ENCODE data around the gene TLR4. TPM values are rescaled to one million over a fixed set of nuclear protein-coding genes. Genes with fewer than 3 reads are reported as not detected.

The TLR4 gene
- total RNA-seq, 1 donor from 2014 or later: 9.1 TPM

DNA sequence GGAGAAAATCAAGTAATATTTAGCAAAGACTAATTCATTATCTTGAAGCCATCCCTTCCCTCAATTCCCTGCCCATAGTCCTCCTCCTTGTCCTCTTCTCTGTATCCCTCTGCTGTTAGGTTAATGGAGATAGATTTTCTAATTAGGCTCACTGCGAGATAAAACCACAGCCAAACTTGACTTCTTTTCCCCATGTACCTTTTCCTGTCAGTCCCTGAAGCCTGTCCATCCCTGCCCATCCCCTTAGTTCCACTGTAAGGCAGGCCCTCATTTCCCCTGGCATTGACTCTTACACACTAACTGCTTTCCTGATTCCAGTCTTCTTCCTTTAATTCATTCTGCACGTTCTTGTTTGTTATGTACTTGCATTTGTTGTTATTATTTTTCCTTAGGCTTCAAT lies 1.2 kb downstream of the TLR4 start:
- Mint-ChIP-seq H3K9me3 (ENCODE audit: unreplicated experiment) (peaks cover 3% of the 10 kb centered on the region), H3K36me3 (ENCODE audit: low read depth, unreplicated experiment) (no peaks in the 10 kb centered on the region), H3K27ac (ENCODE audit: unreplicated experiment) (peak overlapping the region; percentile 29), H3K27me3 (ENCODE audit: low read depth, unreplicated experiment) (no peaks in the 10 kb centered on the region), H3K4me3 (ENCODE audit: unreplicated experiment) (peak overlapping the region; percentile 76), H3K4me1 (ENCODE audit: low read depth, unreplicated experiment) (peaks cover 22% of the 10 kb centered on the region)
- Histone ChIP-seq H3K27ac (ENCODE audit: low read depth, low read length) (peak overlapping the region; percentile 87), H3K9ac (ENCODE audit: low read length) (peak overlapping the region; percentile 86), H3K79me2 (ENCODE audit: insufficient read depth, low read length) (peaks cover 58% of the 10 kb centered on the region), H3K4me1 (ENCODE audit: insufficient read depth, low read length) (peaks cover 18% of the 10 kb centered on the region), H3K4me3 (ENCODE audit: insufficient read depth, low read depth, low read length) (peak overlapping the region; percentile 74), H3K9me3 (ENCODE audit: insufficient read depth, low read depth, low read length) (no peaks in the 10 kb centered on the region), H2AFZ (ENCODE audit: low read depth, low read length) (no peak overlapping the region), H3K4me2 (ENCODE audit: low read length) (peak overlapping the region; percentile 90), H4K20me1 (ENCODE audit: insufficient read depth, low read length) (peaks cover 31% of the 10 kb centered on the region), H3K36me3 (ENCODE audit: insufficient read depth, low read length) (peaks cover 9% of the 10 kb centered on the region), H3K27me3 (ENCODE audit: insufficient read depth, low read length) (no peaks in the 10 kb centered on the region)
- peak; percentile 47 for FAIRE-seq
- TF ChIP-seq, protein P1, sequence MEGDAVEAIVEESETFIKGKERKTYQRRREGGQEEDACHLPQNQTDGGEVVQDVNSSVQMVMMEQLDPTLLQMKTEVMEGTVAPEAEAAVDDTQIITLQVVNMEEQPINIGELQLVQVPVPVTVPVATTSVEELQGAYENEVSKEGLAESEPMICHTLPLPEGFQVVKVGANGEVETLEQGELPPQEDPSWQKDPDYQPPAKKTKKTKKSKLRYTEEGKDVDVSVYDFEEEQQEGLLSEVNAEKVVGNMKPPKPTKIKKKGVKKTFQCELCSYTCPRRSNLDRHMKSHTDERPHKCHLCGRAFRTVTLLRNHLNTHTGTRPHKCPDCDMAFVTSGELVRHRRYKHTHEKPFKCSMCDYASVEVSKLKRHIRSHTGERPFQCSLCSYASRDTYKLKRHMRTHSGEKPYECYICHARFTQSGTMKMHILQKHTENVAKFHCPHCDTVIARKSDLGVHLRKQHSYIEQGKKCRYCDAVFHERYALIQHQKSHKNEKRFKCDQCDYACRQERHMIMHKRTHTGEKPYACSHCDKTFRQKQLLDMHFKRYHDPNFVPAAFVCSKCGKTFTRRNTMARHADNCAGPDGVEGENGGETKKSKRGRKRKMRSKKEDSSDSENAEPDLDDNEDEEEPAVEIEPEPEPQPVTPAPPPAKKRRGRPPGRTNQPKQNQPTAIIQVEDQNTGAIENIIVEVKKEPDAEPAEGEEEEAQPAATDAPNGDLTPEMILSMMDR (IDR thresholded peaks at IDR 0.05; ENCODE audit: insufficient read depth, low read depth, low read length): no peak
- no peak for TF ChIP-seq EZH2 (IDR thresholded peaks at IDR 0.05; ENCODE audit: insufficient read depth, low read length)
- DNase-seq (ENCODE audit: low read depth): no peak

DNA sequence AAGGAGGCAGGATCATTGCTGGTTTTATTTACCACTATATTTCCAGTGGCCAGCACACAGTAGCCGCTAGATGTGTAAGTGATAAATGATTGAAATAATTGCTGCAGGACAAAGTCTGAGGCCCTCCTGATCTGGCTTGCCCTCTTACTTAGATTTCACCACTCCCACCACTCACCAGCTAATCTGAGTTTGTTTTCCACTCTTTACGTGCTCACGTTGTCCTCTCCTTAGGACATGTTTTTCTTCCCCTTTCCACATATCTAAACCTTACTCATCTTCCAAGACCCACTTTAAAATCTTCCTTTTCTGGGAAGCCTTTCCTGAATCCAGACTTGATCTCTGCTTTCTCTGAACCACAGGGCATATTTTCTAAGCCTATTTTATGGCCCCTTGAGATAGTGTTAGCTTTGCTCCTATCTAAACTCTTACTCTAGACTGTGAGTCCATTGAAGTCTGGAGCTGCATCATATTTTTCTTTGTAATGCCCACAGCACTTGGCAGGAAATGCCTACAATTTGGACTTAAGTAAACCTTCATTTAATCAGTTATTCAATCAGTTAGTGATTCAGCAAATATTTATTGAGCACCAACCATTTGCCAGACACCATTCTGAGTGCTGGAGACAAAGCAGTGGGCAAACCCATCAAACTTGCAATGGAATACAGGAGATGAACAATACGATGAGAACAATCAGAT lies 2.4 kb downstream of the TLR4 start:
- Histone ChIP-seq H3K4me1 (ENCODE audit: insufficient read depth, low read length) (peaks cover 18% of the 10 kb centered on the region), H3K79me2 (ENCODE audit: insufficient read depth, low read length) (peaks cover 59% of the 10 kb centered on the region), H3K9ac (ENCODE audit: low read length) (peak overlapping the region; percentile 51), H4K20me1 (ENCODE audit: insufficient read depth, low read length) (peaks cover 36% of the 10 kb centered on the region), H3K27me3 (ENCODE audit: insufficient read depth, low read length) (no peaks in the 10 kb centered on the region), H3K4me3 (ENCODE audit: insufficient read depth, low read depth, low read length) (peak overlapping the region; percentile 63), H3K4me2 (ENCODE audit: low read length) (peak overlapping the region; percentile 90), H3K36me3 (ENCODE audit: insufficient read depth, low read length) (peaks cover 11% of the 10 kb centered on the region), H3K9me3 (ENCODE audit: insufficient read depth, low read depth, low read length) (no peaks in the 10 kb centered on the region), H3K27ac (ENCODE audit: low read depth, low read length) (peak overlapping the region; percentile 4), H2AFZ (ENCODE audit: low read depth, low read length) (no peak overlapping the region)
- peak; percentile 25 for DNase-seq (ENCODE audit: low read depth)
- H3K4me3 Mint-ChIP-seq (ENCODE audit: unreplicated experiment): peak overlapping the region; percentile 69
- peaks cover 4% of the 10 kb centered on the region for H3K9me3 Mint-ChIP-seq (ENCODE audit: unreplicated experiment)
- H3K27ac Mint-ChIP-seq (ENCODE audit: unreplicated experiment): no peak overlapping the region
- H3K4me1 Mint-ChIP-seq (ENCODE audit: low read depth, unreplicated experiment): peaks cover 22% of the 10 kb centered on the region
- H3K27me3 Mint-ChIP-seq (ENCODE audit: low read depth, unreplicated experiment): peaks cover 2% of the 10 kb centered on the region
- no peak for FAIRE-seq
- no peaks in the 10 kb centered on the region for H3K36me3 Mint-ChIP-seq (ENCODE audit: low read depth, unreplicated experiment)
- TF ChIP-seq, protein P1 (IDR thresholded peaks at IDR 0.05; ENCODE audit: insufficient read depth, low read depth, low read length): no peak
- TF ChIP-seq EZH2 (IDR thresholded peaks at IDR 0.05; ENCODE audit: insufficient read depth, low read length): no peak

DNA sequence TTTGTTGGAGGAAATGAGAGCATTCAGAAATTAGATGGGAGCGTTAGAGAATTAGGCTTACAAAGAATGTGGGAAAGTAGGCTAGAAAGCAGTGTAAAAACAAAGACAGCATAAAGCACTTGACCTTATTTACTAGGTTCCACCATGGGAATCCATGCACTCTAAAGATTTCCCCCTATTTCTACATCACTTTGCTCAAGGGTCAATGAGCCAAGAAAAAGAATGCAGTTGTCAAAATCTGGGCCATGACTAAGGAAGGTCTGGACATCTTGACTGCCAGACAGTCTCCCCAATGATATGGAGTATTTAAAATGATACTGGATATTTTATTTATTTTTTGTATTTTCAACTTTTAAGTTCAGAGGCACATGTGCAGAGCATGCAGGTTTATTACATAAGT lies 3.4 kb downstream of the TLR4 start:
- no peak for FAIRE-seq
- Histone ChIP-seq H3K27me3 (ENCODE audit: insufficient read depth, low read length) (no peaks in the 10 kb centered on the region), H3K27ac (ENCODE audit: low read depth, low read length) (no peak overlapping the region), H3K4me3 (ENCODE audit: insufficient read depth, low read depth, low read length) (no peak overlapping the region), H3K36me3 (ENCODE audit: insufficient read depth, low read length) (peaks cover 15% of the 10 kb centered on the region), H3K4me1 (ENCODE audit: insufficient read depth, low read length) (peaks cover 18% of the 10 kb centered on the region), H3K9ac (ENCODE audit: low read length) (no peak overlapping the region), H3K79me2 (ENCODE audit: insufficient read depth, low read length) (peaks cover 59% of the 10 kb centered on the region), H4K20me1 (ENCODE audit: insufficient read depth, low read length) (peaks cover 39% of the 10 kb centered on the region), H2AFZ (ENCODE audit: low read depth, low read length) (no peak overlapping the region), H3K9me3 (ENCODE audit: insufficient read depth, low read depth, low read length) (no peaks in the 10 kb centered on the region), H3K4me2 (ENCODE audit: low read length) (peak overlapping the region; percentile 90)
- no peak overlapping the region for H3K27ac Mint-ChIP-seq (ENCODE audit: unreplicated experiment)
- H3K36me3 Mint-ChIP-seq (ENCODE audit: low read depth, unreplicated experiment): no peaks in the 10 kb centered on the region
- H3K27me3 Mint-ChIP-seq (ENCODE audit: low read depth, unreplicated experiment): peaks cover 2% of the 10 kb centered on the region
- peaks cover 4% of the 10 kb centered on the region for H3K9me3 Mint-ChIP-seq (ENCODE audit: unreplicated experiment)
- peaks cover 22% of the 10 kb centered on the region for H3K4me1 Mint-ChIP-seq (ENCODE audit: low read depth, unreplicated experiment)
- DNase-seq (ENCODE audit: low read depth): no peak
- no peak for TF ChIP-seq EZH2 (IDR thresholded peaks at IDR 0.05; ENCODE audit: insufficient read depth, low read length)
- TF ChIP-seq, protein P1 (IDR thresholded peaks at IDR 0.05; ENCODE audit: insufficient read depth, low read depth, low read length): no peak
- no peak overlapping the region for H3K4me3 Mint-ChIP-seq (ENCODE audit: unreplicated experiment)
